ENCODE data around the gene CCDC30.

- TF ChIP-seq ZNF274 (IDR thresholded peaks at IDR 0.05; ENCODE audit: low read depth, low read length), result no peak
- no peak for TF ChIP-seq YY1 (IDR thresholded peaks at IDR 0.05; ENCODE audit: insufficient read depth, insufficient read length)
Measured at GRCh38 chr1:42420911-42421585, 42.0 kb upstream of the CCDC30 start.

All from NT2/D1 (cell line).